Osteocyte (in vitro differentiated cells): ENCODE results near the gene CHKB. TPM values are rescaled to one million over a fixed set of nuclear protein-coding genes. Genes with fewer than 3 reads are reported as not detected.

Experiments used
- DNase-seq: peaks from one replicate; pipeline ENCODE4 v3.0.0; 2021; ENCODE audit warnings: mixed read lengths; ENCODE audit not compliant: unreplicated experiment; ENCODE audit errors: extremely low spot score
- H3K27ac Mint-ChIP-seq: one replicate; pipeline ENCODE4 v1.8.0; 2021; ENCODE audit warnings: mild to moderate bottlenecking, mixed read lengths; ENCODE audit not compliant: unreplicated experiment
- H3K27me3 Mint-ChIP-seq: one replicate; pipeline ENCODE4 v1.8.0; 2021; ENCODE audit warnings: mixed read lengths; ENCODE audit not compliant: unreplicated experiment
- H3K36me3 Mint-ChIP-seq: one replicate; pipeline ENCODE4 v1.8.0; 2021; ENCODE audit warnings: mixed read lengths; ENCODE audit not compliant: unreplicated experiment
- H3K4me1 Mint-ChIP-seq: one replicate; pipeline ENCODE4 v1.8.0; 2021; ENCODE audit warnings: mixed read lengths; ENCODE audit not compliant: unreplicated experiment
- H3K4me3 Mint-ChIP-seq: one replicate; pipeline ENCODE4 v1.8.0; 2021; ENCODE audit warnings: mild to moderate bottlenecking, moderate library complexity, mixed read lengths; ENCODE audit not compliant: unreplicated experiment
- H3K9me3 Mint-ChIP-seq: one replicate; pipeline ENCODE4 v1.8.0; 2021; ENCODE audit warnings: mixed read lengths; ENCODE audit not compliant: unreplicated experiment
- total RNA-seq: library from RNA; stranded (reverse); gene quantifications from 2 replicates; pipeline ENCODE4 v1.2.1, GENCODE V29; 2021
- TF ChIP-seq, protein P1 (sequence below): fragments of 200-600 bp; sonication (generic); IDR thresholded peaks from 2 replicates; pipeline ENCODE4 v1.5.0; 2021; ENCODE audit warnings: antibody characterized with exemption, mild to moderate bottlenecking, moderate library complexity

The CHKB gene
- total RNA-seq, 1 donor from 2014 or later: 79.9 TPM

DNA sequence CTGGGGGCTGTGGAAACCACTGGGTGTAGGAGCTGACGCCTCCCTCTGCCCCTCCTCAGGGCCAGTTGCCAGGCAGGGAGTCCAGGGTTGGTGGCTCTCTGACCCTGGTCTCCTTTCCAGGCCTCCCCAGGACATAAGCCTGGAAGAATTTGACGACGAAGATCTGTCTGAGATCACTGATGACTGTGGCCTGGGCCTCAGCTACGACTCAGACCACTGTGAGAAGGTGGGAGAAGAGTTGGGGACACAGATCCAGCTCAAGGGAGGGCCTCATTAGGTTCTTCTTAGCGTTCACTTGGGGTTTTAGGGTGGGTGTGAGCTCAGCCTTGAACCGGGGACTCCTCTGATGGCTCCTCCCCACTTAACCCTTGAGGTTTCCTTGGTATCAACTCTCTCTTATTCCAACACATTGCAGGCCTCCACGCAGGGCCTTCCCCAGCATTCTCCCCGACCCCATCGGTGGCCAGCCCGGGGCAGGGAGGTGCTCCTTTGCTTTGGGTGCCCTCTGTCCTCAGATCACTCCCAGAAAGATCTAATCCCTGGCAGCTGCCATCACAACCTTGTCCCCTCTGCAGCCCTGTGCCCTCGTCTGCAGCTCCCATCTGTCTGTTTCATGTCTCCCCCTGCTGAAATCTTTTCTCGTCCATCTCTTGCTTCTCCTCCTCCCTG, 19.2 kb upstream of the CHKB start:
- peaks cover 11% of the 10 kb centered on the region for H3K4me1 Mint-ChIP-seq
- H3K4me3 Mint-ChIP-seq: peak overlapping the region; percentile 69
- peaks cover 8% of the 10 kb centered on the region for H3K27me3 Mint-ChIP-seq
- no peak for DNase-seq
- H3K36me3 Mint-ChIP-seq: no peaks in the 10 kb centered on the region
- no peaks in the 10 kb centered on the region for H3K9me3 Mint-ChIP-seq
- H3K27ac Mint-ChIP-seq: no peak overlapping the region
- TF ChIP-seq, protein P1, sequence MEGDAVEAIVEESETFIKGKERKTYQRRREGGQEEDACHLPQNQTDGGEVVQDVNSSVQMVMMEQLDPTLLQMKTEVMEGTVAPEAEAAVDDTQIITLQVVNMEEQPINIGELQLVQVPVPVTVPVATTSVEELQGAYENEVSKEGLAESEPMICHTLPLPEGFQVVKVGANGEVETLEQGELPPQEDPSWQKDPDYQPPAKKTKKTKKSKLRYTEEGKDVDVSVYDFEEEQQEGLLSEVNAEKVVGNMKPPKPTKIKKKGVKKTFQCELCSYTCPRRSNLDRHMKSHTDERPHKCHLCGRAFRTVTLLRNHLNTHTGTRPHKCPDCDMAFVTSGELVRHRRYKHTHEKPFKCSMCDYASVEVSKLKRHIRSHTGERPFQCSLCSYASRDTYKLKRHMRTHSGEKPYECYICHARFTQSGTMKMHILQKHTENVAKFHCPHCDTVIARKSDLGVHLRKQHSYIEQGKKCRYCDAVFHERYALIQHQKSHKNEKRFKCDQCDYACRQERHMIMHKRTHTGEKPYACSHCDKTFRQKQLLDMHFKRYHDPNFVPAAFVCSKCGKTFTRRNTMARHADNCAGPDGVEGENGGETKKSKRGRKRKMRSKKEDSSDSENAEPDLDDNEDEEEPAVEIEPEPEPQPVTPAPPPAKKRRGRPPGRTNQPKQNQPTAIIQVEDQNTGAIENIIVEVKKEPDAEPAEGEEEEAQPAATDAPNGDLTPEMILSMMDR: no peak

DNA sequence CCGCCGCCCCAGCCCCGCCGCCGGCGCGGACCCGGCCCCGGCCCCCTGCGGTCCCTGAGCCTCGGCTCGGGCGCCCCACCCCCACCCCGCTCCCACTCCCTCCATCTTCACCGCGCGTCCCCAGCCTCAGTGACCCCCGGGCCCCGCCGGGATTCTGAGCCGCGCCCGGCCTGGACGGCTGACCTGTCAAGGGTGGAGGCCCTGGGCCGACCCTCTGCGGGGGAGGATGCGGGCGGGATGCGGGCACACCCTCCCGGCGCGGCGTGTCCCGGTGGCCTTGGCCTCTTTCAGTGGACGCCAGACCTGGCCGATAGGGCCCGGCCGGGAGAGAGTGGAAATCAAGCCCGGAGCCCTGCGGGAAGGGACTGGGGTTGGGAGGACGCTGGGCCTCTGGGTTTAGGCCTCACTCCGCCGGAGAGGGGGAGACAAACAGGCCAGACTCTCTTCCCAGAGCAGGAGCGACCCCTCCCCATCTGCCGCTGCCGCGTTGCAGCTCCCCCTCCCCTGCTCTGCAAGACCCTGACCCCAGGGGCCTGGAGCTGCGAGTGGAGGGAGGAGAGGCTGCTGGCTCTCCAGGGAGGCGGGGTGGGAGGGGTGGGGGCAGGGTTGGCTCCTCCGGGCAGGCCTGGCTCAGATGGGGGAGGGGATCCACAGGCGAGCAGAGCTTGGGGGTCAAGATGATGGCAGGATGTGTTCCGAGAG, 18.5 kb upstream of the CHKB start:
- Mint-ChIP-seq H3K27me3 (peaks cover 8% of the 10 kb centered on the region), H3K9me3 (no peaks in the 10 kb centered on the region), H3K4me3 (peak overlapping the region; percentile 69), H3K36me3 (no peaks in the 10 kb centered on the region), H3K4me1 (peaks cover 11% of the 10 kb centered on the region), H3K27ac (no peak overlapping the region)
- TF ChIP-seq, protein P1: no peak
- no peak for DNase-seq

DNA sequence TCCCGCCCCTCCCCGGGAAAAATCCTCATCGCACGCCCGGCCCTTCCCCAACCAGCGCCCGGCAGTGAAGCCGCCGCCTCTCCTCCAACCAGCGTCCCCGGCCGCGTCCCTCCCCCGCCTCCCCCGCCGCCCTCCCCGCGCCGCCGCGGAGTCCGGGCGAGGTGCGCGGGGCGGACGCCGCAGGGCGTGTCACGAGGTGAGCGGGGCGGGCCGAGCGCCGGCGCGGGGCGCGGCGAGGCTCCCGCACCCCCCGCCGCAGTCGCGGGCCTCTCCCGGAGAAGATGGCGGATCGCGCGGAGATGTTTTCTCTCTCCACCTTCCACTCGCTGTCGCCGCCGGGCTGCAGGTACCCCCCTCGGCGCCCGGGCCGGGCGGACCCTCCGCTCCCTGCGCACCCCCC, 17.9 kb upstream of the CHKB start, which contains the start of gene MAPK8IP2:
Gene MAPK8IP2 (plus strand): TSS at position 256 of the 400 bp plus-strand sequence. CDS start 26 bp downstream, at position 282.
- TF ChIP-seq, protein P1: no peak
- no peak within 1 kb of the TSS for H3K27ac Mint-ChIP-seq

DNA sequence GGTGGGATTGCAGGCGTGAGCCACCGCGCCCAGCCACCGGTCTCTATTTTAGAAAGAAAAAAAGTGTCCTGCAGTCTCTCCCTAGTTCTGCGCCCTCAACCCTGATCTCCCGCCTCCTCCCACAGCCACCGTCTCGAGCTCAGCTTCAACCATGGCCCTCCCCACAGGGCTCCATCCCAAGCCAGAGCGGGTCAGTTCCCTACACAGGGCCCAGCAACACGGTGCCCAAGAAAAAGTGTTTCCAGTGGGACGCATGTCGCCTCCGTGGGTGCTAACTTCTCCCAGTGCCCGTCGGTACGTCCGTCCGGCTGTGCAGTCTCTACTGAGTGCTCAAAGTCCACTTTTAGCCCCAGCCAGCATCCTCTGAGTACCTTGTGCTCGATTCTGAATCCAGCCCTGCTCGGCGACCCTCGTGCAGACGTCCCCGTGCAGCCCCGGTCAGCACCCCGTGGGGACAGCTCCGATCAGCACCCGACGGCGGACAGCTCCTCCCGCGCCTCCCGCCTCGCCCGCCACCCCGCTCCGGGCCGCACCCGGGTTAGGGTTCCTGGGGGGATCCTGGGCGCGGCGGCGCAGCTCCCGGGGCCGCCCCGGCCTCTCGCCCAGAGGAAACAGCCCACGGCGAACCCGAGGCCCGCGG, 17.3 kb upstream of the CHKB start:
- TF ChIP-seq, protein P1: no peak
- Mint-ChIP-seq H3K27ac (no peak overlapping the region), H3K36me3 (no peaks in the 10 kb centered on the region), H3K4me3 (peak overlapping the region; percentile 65), H3K27me3 (peaks cover 8% of the 10 kb centered on the region), H3K9me3 (no peaks in the 10 kb centered on the region), H3K4me1 (peaks cover 11% of the 10 kb centered on the region)
- DNase-seq: no peak

More for the DNA sequence above, 17.9 kb upstream of the CHKB start, which contains the start of gene MAPK8IP2:
- H3K4me3 Mint-ChIP-seq: peak within 1 kb of the TSS; percentile 69
- peaks cover 8% of the 10 kb centered on the region for H3K27me3 Mint-ChIP-seq
- H3K36me3 Mint-ChIP-seq: no peaks in the 10 kb centered on the region
- peaks cover 11% of the 10 kb centered on the region for H3K4me1 Mint-ChIP-seq
- H3K9me3 Mint-ChIP-seq: no peaks in the 10 kb centered on the region
- DNase-seq: no peak

DNA sequence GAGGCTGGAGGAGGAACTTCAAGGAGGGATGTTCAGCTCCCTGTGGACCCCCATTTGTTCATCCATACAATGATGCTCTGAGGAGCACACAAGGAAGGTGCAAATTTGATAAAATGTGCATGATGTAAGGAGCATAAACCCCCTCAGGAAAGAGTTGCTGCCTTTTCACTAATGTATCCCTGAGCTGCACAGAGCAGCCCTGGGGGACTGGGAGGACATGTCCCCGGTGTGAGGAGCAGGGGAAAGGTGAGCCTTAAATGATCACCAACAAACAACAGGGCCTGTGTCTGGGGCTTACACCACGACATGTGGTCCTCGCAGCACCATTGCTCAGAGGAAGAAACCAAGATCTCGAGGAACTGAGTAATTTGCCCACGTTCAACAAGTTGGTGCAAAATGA, 14.4 kb upstream of the CHKB start:
- no peaks in the 10 kb centered on the region for H3K36me3 Mint-ChIP-seq
- no peak overlapping the region for H3K4me3 Mint-ChIP-seq
- peaks cover 5% of the 10 kb centered on the region for H3K27me3 Mint-ChIP-seq
- no peaks in the 10 kb centered on the region for H3K9me3 Mint-ChIP-seq
- TF ChIP-seq, protein P1: no peak
- peaks cover 10% of the 10 kb centered on the region for H3K4me1 Mint-ChIP-seq
- DNase-seq: no peak
- H3K27ac Mint-ChIP-seq: no peak overlapping the region
